Central memory CD8-positive, alpha-beta T cell (primary cell): ENCODE measurements around the gene GLB1L3.
"Not testable (repeated sequence)": the region's sequence is repeated elsewhere in the genome, so short reads cannot be mapped to it uniquely, and the experiment has no call there.

ENCODE experiments used
- ATAC-seq: fragments of 150-1000 bp; cut with Tn5 transposase; replicated peaks from 2 replicates; pipeline ENCODE4 v1.10.0; 2022; ENCODE audit warnings: mild to moderate bottlenecking, moderate FRiP score, moderate number of reproducible peaks; ENCODE audit not compliant: poor library complexity, severe bottlenecking; ENCODE audit errors: extremely low read depth
- DNase-seq, 2 donors: peaks; one replicate each; pipeline ENCODE4 v3.0.0; 2021; ENCODE audit warnings: low spot score in 2 of 2
- H3K27ac Mint-ChIP-seq: one replicate; pipeline ENCODE4 v1.8.0; 2022; ENCODE audit warnings: low read depth, mild to moderate bottlenecking, moderate library complexity, mixed read lengths
- H3K27me3 Mint-ChIP-seq: one replicate; pipeline ENCODE4 v1.8.0; 2022; ENCODE audit warnings: mixed read lengths
- H3K36me3 Mint-ChIP-seq: one replicate; pipeline ENCODE4 v1.8.0; 2022; ENCODE audit warnings: mild to moderate bottlenecking, moderate library complexity, mixed read lengths; ENCODE audit not compliant: insufficient read depth
- H3K4me1 Mint-ChIP-seq: one replicate; pipeline ENCODE4 v1.8.0; 2022; ENCODE audit warnings: mixed read lengths
- H3K4me3 Mint-ChIP-seq: one replicate; pipeline ENCODE4 v1.8.0; 2022; ENCODE audit warnings: mild to moderate bottlenecking, moderate library complexity, mixed read lengths
- H3K9me3 Mint-ChIP-seq: one replicate; pipeline ENCODE4 v1.8.0; 2022; ENCODE audit warnings: mixed read lengths

Gene GLB1L3

GRCh38 chr11:134334796-134335571 lies 58.8 kb downstream of the GLB1L3 start:
- Mint-ChIP-seq H3K9me3 (no peaks in the 10 kb centered on the region), H3K4me1 (peaks cover 18% of the 10 kb centered on the region), H3K36me3 (peaks cover 2% of the 10 kb centered on the region), H3K4me3 (no peak overlapping the region), H3K27ac (no peak overlapping the region), H3K27me3 (no peaks in the 10 kb centered on the region)
- no peak for DNase-seq
- ATAC-seq, result no peak

- no peaks in the 10 kb centered on the region for H3K9me3 Mint-ChIP-seq
- ATAC-seq, result no peak
- H3K27ac Mint-ChIP-seq, result no peak overlapping the region
- H3K4me3 Mint-ChIP-seq, result no peak overlapping the region
- peaks cover 9% of the 10 kb centered on the region for H3K4me1 Mint-ChIP-seq
- no peaks in the 10 kb centered on the region for H3K27me3 Mint-ChIP-seq
- no peak for DNase-seq
- H3K36me3 Mint-ChIP-seq, result peaks cover 2% of the 10 kb centered on the region
These were observed 60.9 kb downstream of the GLB1L3 start for GRCh38 chr11:134337051-134337450.

- Mint-ChIP-seq H3K27ac (no peak overlapping the region), H3K27me3 (no peaks in the 10 kb centered on the region), H3K4me1 (peaks cover 2% of the 10 kb centered on the region), H3K36me3 (no peaks in the 10 kb centered on the region), H3K9me3 (no peaks in the 10 kb centered on the region), H3K4me3 (no peak overlapping the region)
- ATAC-seq (no peak), DNase-seq (no peak)
These were observed 61.9 kb downstream of the GLB1L3 start for GRCh38 chr11:134338068-134338467.

DNA sequence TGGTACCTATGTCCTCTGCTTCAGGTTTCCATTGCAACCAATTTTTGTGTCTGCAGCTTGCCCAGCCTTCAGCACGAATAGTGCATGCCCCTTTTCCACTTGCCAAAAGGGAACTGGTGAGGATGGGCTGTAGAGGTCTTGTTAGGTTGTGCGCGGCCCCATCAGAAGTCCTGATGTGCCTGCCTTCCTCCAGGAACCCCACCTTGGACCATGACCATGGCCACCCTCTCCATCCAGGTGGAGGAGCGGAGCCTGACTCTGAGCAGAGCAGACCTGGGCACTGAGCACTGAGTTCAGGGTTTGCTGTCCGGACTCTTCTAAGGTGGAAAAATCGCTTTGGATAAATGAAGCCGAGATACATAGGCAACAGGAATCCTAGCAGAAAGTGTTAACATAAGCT lies 62.5 kb downstream of the GLB1L3 start:
- no peak overlapping the region for H3K4me3 Mint-ChIP-seq
- H3K27ac Mint-ChIP-seq, result no peak overlapping the region
- DNase-seq, result no peak
- no peaks in the 10 kb centered on the region for H3K27me3 Mint-ChIP-seq
- H3K9me3 Mint-ChIP-seq, result no peaks in the 10 kb centered on the region
- no peaks in the 10 kb centered on the region for H3K36me3 Mint-ChIP-seq
- no peak for ATAC-seq
- H3K4me1 Mint-ChIP-seq, result no peaks in the 10 kb centered on the region

DNA sequence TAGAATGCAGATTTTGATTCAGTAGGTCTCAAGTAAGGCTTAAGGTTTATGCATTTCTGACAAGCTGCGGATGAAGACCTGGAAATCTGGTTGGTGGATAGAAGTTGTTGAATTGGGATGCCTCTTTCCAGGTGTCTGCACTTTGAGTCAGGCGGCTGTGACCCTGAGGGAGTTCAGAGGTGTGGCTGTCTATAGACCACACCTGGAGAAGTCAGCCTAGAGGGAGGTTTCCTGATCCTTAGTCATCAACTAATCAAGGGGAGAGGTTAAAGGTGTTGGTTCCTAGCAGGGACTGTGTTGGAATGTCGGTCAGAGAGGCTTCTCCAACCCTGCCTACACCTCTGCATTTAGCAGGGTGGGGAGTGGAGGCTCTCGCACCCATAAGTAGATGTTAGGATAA lies 63.6 kb downstream of the GLB1L3 start:
- DNase-seq (no peak), ATAC-seq (no peak)
- H3K36me3 Mint-ChIP-seq, result no peaks in the 10 kb centered on the region
- no peak overlapping the region for H3K27ac Mint-ChIP-seq
- H3K4me3 Mint-ChIP-seq, result no peak overlapping the region
- no peaks in the 10 kb centered on the region for H3K27me3 Mint-ChIP-seq
- H3K4me1 Mint-ChIP-seq, result no peaks in the 10 kb centered on the region
- H3K9me3 Mint-ChIP-seq, result no peaks in the 10 kb centered on the region

- no peaks in the 10 kb centered on the region for H3K4me1 Mint-ChIP-seq
- no peaks in the 10 kb centered on the region for H3K9me3 Mint-ChIP-seq
- no peaks in the 10 kb centered on the region for H3K36me3 Mint-ChIP-seq
- ATAC-seq, result no peak
- no peaks in the 10 kb centered on the region for H3K27me3 Mint-ChIP-seq
- H3K4me3 Mint-ChIP-seq, result no peak overlapping the region
- no peak overlapping the region for H3K27ac Mint-ChIP-seq
- DNase-seq, result no peak
These were observed 64.3 kb downstream of the GLB1L3 start for GRCh38 chr11:134340354-134340964.

GRCh38 chr11:134341805-134342571 lies 65.8 kb downstream of the GLB1L3 start:
- no peak for DNase-seq
- no peak overlapping the region for H3K4me3 Mint-ChIP-seq
- peaks cover 2% of the 10 kb centered on the region for H3K4me1 Mint-ChIP-seq
- H3K27me3 Mint-ChIP-seq, result no peaks in the 10 kb centered on the region
- H3K27ac Mint-ChIP-seq, result no peak overlapping the region
- no peaks in the 10 kb centered on the region for H3K9me3 Mint-ChIP-seq
- no peak for ATAC-seq
- no peaks in the 10 kb centered on the region for H3K36me3 Mint-ChIP-seq

GRCh38 chr11:134342572-134343340 lies 66.6 kb downstream of the GLB1L3 start:
- no peak for ATAC-seq

GRCh38 chr11:134343646-134344045 lies 67.5 kb downstream of the GLB1L3 start:
- Mint-ChIP-seq H3K27ac (no peak overlapping the region), H3K4me1 (peaks cover 9% of the 10 kb centered on the region), H3K27me3 (no peaks in the 10 kb centered on the region), H3K9me3 (no peaks in the 10 kb centered on the region), H3K36me3 (peaks cover 1% of the 10 kb centered on the region), H3K4me3 (no peak overlapping the region)
- DNase-seq (peak in 1 of 2 donors; percentile 4), ATAC-seq (no peak)

More at GRCh38 chr11:134342572-134343340, 66.6 kb downstream of the GLB1L3 start:
- no peaks in the 10 kb centered on the region for H3K9me3 Mint-ChIP-seq
- H3K36me3 Mint-ChIP-seq, result peaks cover 1% of the 10 kb centered on the region
- H3K4me1 Mint-ChIP-seq, result peaks cover 9% of the 10 kb centered on the region
- H3K27me3 Mint-ChIP-seq, result no peaks in the 10 kb centered on the region
- DNase-seq, result no peak
- no peak overlapping the region for H3K27ac Mint-ChIP-seq
- H3K4me3 Mint-ChIP-seq, result no peak overlapping the region

DNA sequence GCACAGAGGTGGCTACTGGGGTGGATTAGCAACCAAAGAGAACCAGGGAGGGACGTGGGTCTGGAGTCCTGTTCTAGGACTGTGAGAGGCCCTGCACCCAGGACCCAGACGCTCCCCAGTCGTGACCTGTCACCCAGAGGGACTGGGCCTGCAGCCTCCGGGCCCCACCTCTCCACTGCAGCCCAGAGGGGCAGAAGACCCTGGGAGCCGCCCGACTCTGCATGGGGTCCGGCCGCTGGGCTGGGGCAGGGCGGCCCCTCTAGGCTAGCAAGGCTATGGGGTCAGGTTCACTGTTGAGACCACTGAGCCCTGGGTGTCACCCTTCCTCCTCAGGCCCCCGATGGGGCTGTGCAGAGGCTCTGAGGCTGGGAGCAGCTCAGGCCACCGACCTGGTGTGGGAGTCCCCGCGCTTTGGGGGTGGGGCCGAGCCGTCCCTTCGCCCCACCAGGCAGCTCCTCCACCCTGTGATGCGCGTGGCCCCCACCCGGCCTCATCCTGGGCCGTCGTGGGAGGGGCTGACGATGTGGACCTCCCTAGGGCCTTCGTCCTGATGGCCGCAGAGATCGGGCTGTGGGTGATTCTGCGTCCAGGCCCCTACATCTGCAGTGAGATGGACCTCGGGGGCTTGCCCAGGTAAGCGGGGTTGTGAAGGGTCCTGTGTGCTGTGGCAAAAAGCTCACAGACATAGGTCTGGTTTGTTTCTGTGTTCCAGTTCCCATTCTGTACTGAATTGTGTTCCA lies 68.5 kb downstream of the GLB1L3 start:
- ATAC-seq, result not testable (repeated sequence)

DNA sequence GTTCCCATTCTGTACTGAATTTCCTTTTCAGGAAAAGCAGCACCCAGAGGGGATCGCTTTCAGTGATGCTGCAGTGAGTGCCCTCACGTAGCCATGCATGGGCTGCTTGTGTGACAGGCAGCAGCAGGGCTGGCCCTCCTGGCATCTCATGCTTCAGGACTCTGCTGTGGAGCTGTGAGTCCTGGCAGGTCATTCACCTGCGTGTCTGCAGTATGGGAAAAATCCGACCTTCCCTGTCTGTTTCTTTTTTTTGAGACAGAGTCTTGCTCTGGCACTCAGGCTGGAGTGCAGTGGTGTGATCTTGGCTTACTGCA lies 69.0 kb downstream of the GLB1L3 start:
- H3K27me3 Mint-ChIP-seq, result no peaks in the 10 kb centered on the region
- no peak for ATAC-seq
- H3K9me3 Mint-ChIP-seq, result no peaks in the 10 kb centered on the region

More for the DNA sequence above, 68.5 kb downstream of the GLB1L3 start:
- DNase-seq, result peak in 1 of 2 donors; percentile 9
- H3K9me3 Mint-ChIP-seq, H3K27me3 Mint-ChIP-seq, H3K4me3 Mint-ChIP-seq, H3K36me3 Mint-ChIP-seq: not testable (repeated sequence)
- Mint-ChIP-seq H3K27ac (peak overlapping the region; percentile 73), H3K4me1 (peaks cover 19% of the 10 kb centered on the region)

More for the DNA sequence above, 69.0 kb downstream of the GLB1L3 start:
- H3K36me3 Mint-ChIP-seq, result peaks cover 9% of the 10 kb centered on the region
- no peak overlapping the region for H3K4me3 Mint-ChIP-seq
- DNase-seq, result no peak
- peaks cover 24% of the 10 kb centered on the region for H3K4me1 Mint-ChIP-seq
- no peak overlapping the region for H3K27ac Mint-ChIP-seq
